IPS DF 6.9 (cell line): ENCODE results near the gene PCID2.

Experiments used
- DNase-seq: peaks from one replicate; pipeline ENCODE4 v3.0.0-alpha.2; 2013; ENCODE audit warnings: low read depth, low spot score
- H3K27ac ChIP-seq: one replicate; pipeline ENCODE4 v1.5.1; 2013; ENCODE audit warnings: low read length, control low read depth
- H3K27me3 ChIP-seq: 2 replicates; pipeline ENCODE4 v1.6.1; 2013; ENCODE audit warnings: mild to moderate bottlenecking, low read length; ENCODE audit not compliant: control insufficient read depth, insufficient read depth
- H3K36me3 ChIP-seq: 2 replicates; pipeline ENCODE4 v1.6.1; 2013; ENCODE audit warnings: low read length; ENCODE audit not compliant: control insufficient read depth, insufficient read depth
- H3K4me1 ChIP-seq: 2 replicates; pipeline ENCODE4 v1.6.1; 2013; ENCODE audit warnings: low read length; ENCODE audit not compliant: control insufficient read depth, insufficient read depth
- H3K4me3 ChIP-seq: 2 replicates; pipeline ENCODE4 v1.5.1; 2013; ENCODE audit warnings: mild to moderate bottlenecking, low read length
- H3K9me3 ChIP-seq: 2 replicates; pipeline ENCODE4 v1.6.1; 2013; ENCODE audit warnings: low read length, inconsistent platforms; ENCODE audit not compliant: control insufficient read depth, insufficient read depth
- WGBS: extraction: QIAGEN DNeasy Blood & Tissue Kit; methylation state at CpG from one replicate; pipeline ENCODE4 v1.1.7; 2013; ENCODE audit warnings: mixed read lengths, missing lambda C conversion rate; ENCODE audit not compliant: insufficient read length, insufficient coverage; 5-methylcytosine and 5-hydroxymethylcytosine counted together

Gene PCID2

GRCh38 chr13:113232208-113233003 lies 23.9 kb upstream of the PCID2 start:
- no peak for DNase-seq
- no peaks in the 10 kb centered on the region for H3K9me3 ChIP-seq
- H3K27me3 ChIP-seq, result no peaks in the 10 kb centered on the region
- peaks cover 13% of the 10 kb centered on the region; the same call in 1 of the 2 replicates for H3K36me3 ChIP-seq
- no peak overlapping the region for H3K27ac ChIP-seq
- H3K4me1 ChIP-seq, result no peaks in the 10 kb centered on the region
- H3K4me3 ChIP-seq, result no peak overlapping the region
- WGBS, result no CpG with 5 or more reads among the region's 18 CpGs

GRCh38 chr13:113231306-113232207 lies 23.1 kb upstream of the PCID2 start:
- Histone ChIP-seq H3K9me3 (no peaks in the 10 kb centered on the region), H3K27ac (no peak overlapping the region), H3K27me3 (no peaks in the 10 kb centered on the region), H3K4me3 (no peak overlapping the region), H3K36me3 (peaks cover 10% of the 10 kb centered on the region; the same call in 1 of the 2 replicates), H3K4me1 (no peaks in the 10 kb centered on the region)
- WGBS, result no CpG with 5 or more reads among the region's 14 CpGs
- DNase-seq, result no peak

GRCh38 chr13:113229791-113230190 lies 21.3 kb upstream of the PCID2 start:
- H3K9me3 ChIP-seq, result no peaks in the 10 kb centered on the region
- H3K27me3 ChIP-seq, result no peaks in the 10 kb centered on the region
- DNase-seq, result no peak
- H3K4me3 ChIP-seq, result no peak overlapping the region
- no peak overlapping the region for H3K27ac ChIP-seq
- no CpG with 5 or more reads among the region's 20 CpGs for WGBS
- no peaks in the 10 kb centered on the region for H3K4me1 ChIP-seq
- peaks cover 10% of the 10 kb centered on the region; the same call in 1 of the 2 replicates for H3K36me3 ChIP-seq

- no peaks in the 10 kb centered on the region for H3K27me3 ChIP-seq
- H3K4me1 ChIP-seq, result no peaks in the 10 kb centered on the region
- no peak for DNase-seq
- H3K36me3 ChIP-seq, result peaks cover 14% of the 10 kb centered on the region; the same call in 1 of the 2 replicates
- H3K27ac ChIP-seq, result no peak overlapping the region
- H3K9me3 ChIP-seq, result no peaks in the 10 kb centered on the region
- H3K4me3 ChIP-seq, result no peak overlapping the region
- WGBS, result no CpG with 5 or more reads among the region's 5 CpGs
Observed at GRCh38 chr13:113229161-113229560, 20.7 kb upstream of the PCID2 start.

- DNase-seq, result no peak
- no peaks in the 10 kb centered on the region for H3K9me3 ChIP-seq
- no peaks in the 10 kb centered on the region for H3K4me1 ChIP-seq
- H3K27me3 ChIP-seq, result no peaks in the 10 kb centered on the region
- H3K4me3 ChIP-seq, result no peak overlapping the region
- peaks cover 16% of the 10 kb centered on the region; the same call in 1 of the 2 replicates for H3K36me3 ChIP-seq
- no peak overlapping the region for H3K27ac ChIP-seq
- WGBS, result no CpG with 5 or more reads among the region's 7 CpGs
Observed at GRCh38 chr13:113226873-113227450, 18.5 kb upstream of the PCID2 start.

- Histone ChIP-seq H3K36me3 (peaks cover 23% of the 10 kb centered on the region), H3K27me3 (no peaks in the 10 kb centered on the region), H3K9me3 (no peaks in the 10 kb centered on the region), H3K4me1 (no peaks in the 10 kb centered on the region), H3K27ac (no peak overlapping the region), H3K4me3 (no peak overlapping the region)
- no CpG with 5 or more reads among the region's 7 CpGs for WGBS
- no peak for DNase-seq
Observed at GRCh38 chr13:113225515-113225914, 17.0 kb upstream of the PCID2 start.

GRCh38 chr13:113224486-113224885 lies 16.0 kb upstream of the PCID2 start:
- no peak for DNase-seq
- Histone ChIP-seq H3K36me3 (peaks cover 27% of the 10 kb centered on the region), H3K9me3 (no peaks in the 10 kb centered on the region), H3K27me3 (no peaks in the 10 kb centered on the region), H3K4me3 (no peak overlapping the region), H3K4me1 (no peaks in the 10 kb centered on the region), H3K27ac (no peak overlapping the region)
- WGBS, result no CpG with 5 or more reads among the region's 10 CpGs

- Histone ChIP-seq H3K36me3 (peaks cover 29% of the 10 kb centered on the region), H3K4me3 (no peak overlapping the region), H3K9me3 (no peaks in the 10 kb centered on the region), H3K4me1 (no peaks in the 10 kb centered on the region), H3K27me3 (no peaks in the 10 kb centered on the region), H3K27ac (no peak overlapping the region)
- no CpG with 5 or more reads among the region's 7 CpGs for whole genome bisulfite sequencing
- no peak for DNase-seq
Observed at GRCh38 chr13:113223070-113223469, 14.6 kb upstream of the PCID2 start.

- Histone ChIP-seq H3K27ac (no peak overlapping the region), H3K4me1 (no peaks in the 10 kb centered on the region; the same call in 1 of the 2 replicates), H3K4me3 (no peak overlapping the region), H3K9me3 (no peaks in the 10 kb centered on the region), H3K36me3 (peaks cover 27% of the 10 kb centered on the region), H3K27me3 (no peaks in the 10 kb centered on the region)
- no CpG with 5 or more reads among the region's 7 CpGs for WGBS
- DNase-seq, result no peak
Observed at GRCh38 chr13:113220877-113221276, 12.4 kb upstream of the PCID2 start.

GRCh38 chr13:113220141-113220598 lies 11.7 kb upstream of the PCID2 start:
- Histone ChIP-seq H3K27ac (no peak overlapping the region), H3K9me3 (no peaks in the 10 kb centered on the region), H3K36me3 (peaks cover 27% of the 10 kb centered on the region), H3K27me3 (no peaks in the 10 kb centered on the region), H3K4me1 (peaks cover 1% of the 10 kb centered on the region; the same call in 1 of the 2 replicates), H3K4me3 (no peak overlapping the region)
- no CpG with 5 or more reads among the region's 13 CpGs for WGBS
- no peak for DNase-seq
